ENCODE results near the gene ARHGAP30.

Gene ARHGAP30

DNA sequence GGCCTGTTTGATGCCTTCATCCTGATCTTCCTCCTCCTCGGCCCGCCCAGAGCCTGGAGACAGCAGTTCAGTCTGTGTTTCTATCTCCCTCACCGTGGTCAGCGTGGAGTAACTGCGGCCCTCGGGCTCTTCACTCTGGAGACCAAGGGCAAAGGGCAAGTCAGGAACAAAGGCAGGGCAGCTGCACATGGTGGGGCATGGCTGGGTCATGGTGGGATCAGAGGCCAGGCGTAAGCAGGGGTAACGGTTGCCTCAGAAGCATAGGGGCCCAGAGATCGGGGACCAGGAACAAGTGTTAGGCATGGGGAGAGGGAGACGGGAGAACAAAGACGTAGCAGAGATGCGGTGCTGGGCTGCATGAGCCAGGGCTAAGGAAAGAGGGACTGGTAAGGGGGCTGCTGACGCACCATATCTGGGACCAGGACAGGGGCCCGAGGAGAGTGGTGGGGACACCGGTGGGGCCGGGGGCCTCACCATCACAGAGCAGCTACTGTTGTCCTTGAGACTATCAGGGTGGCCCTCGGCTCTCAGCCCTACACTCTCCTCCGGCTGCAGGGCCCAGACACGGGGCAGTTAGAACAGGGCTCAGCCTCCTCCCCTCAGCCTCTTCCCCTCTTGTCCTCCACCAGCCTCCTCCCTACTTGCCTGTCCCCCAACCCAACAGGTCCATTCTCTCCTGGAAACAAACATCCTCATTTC, 3.2 kb upstream of the ARHGAP30 start:
- Histone ChIP-seq H3K4me2 (ENCODE audit: low read length) (no peak overlapping the region), H2AFZ (ENCODE audit: low read length) (no peak overlapping the region), H3K27ac (ENCODE audit: low read depth, low read length, poor library complexity, severe bottlenecking) (no peak overlapping the region), H3K4me3 (ENCODE audit: low read depth, low read length, poor library complexity, severe bottlenecking) (no peak overlapping the region), H3K9ac (ENCODE audit: low read length) (no peak overlapping the region), H3K36me3 (ENCODE audit: insufficient read depth, low read length) (no peaks in the 10 kb centered on the region), H3K4me1 (ENCODE audit: insufficient read depth, low read length, severe bottlenecking) (peaks cover 15% of the 10 kb centered on the region), H3K27me3 (ENCODE audit: insufficient read depth, low read length) (no peaks in the 10 kb centered on the region; the same call in 1 of the 2 replicates), H3F3A (ENCODE audit: insufficient read depth, low read length) (no peaks in the 10 kb centered on the region), H3K9me3 (ENCODE audit: low read length) (peaks cover 3% of the 10 kb centered on the region; the same call in 1 of the 2 replicates), H3K9me2 (ENCODE audit: low read depth, low read length) (no peaks in the 10 kb centered on the region), H3K79me2 (ENCODE audit: insufficient read depth, low read length) (0 out of 2 replicates have a peak, but pooled peaks cover 13% of the 10 kb centered on the region), H4K20me1 (ENCODE audit: insufficient read depth, low read length) (no peaks in the 10 kb centered on the region)
- no peak for TF ChIP-seq EZH2 (IDR thresholded peaks at IDR 0.05; ENCODE audit: borderline replicate concordance, low read length)
- TF ChIP-seq CTCF (IDR thresholded peaks at IDR 0.05; ENCODE audit: low read length) = no peak

GRCh38 chr1:161071886-161072371, 2.2 kb upstream of the ARHGAP30 start:
- H2AFZ ChIP-seq (ENCODE audit: low read length) = no peak overlapping the region
- H3K36me3 ChIP-seq (ENCODE audit: insufficient read depth, low read length) = no peaks in the 10 kb centered on the region
- H3K9ac ChIP-seq (ENCODE audit: low read length) = no peak overlapping the region
- no peaks in the 10 kb centered on the region for H3F3A ChIP-seq (ENCODE audit: insufficient read depth, low read length)
- peaks cover 25% of the 10 kb centered on the region for H3K4me1 ChIP-seq (ENCODE audit: insufficient read depth, low read length, severe bottlenecking)
- TF ChIP-seq EZH2 (IDR thresholded peaks at IDR 0.05; ENCODE audit: borderline replicate concordance, low read length) = no peak
- TF ChIP-seq CTCF (IDR thresholded peaks at IDR 0.05; ENCODE audit: low read length) = peak; percentile 67
- H3K27me3 ChIP-seq (ENCODE audit: insufficient read depth, low read length) = no peaks in the 10 kb centered on the region
- H3K4me2 ChIP-seq (ENCODE audit: low read length) = no peak overlapping the region
- H4K20me1 ChIP-seq (ENCODE audit: insufficient read depth, low read length) = no peaks in the 10 kb centered on the region
- no peak overlapping the region for H3K27ac ChIP-seq (ENCODE audit: low read depth, low read length, poor library complexity, severe bottlenecking)
- H3K79me2 ChIP-seq (ENCODE audit: insufficient read depth, low read length) = 0 out of 2 replicates have a peak, but pooled peaks cover 16% of the 10 kb centered on the region
- H3K9me3 ChIP-seq (ENCODE audit: low read length) = peaks cover 3% of the 10 kb centered on the region; the same call in 1 of the 2 replicates
- H3K4me3 ChIP-seq (ENCODE audit: low read depth, low read length, poor library complexity, severe bottlenecking) = no peak overlapping the region
- H3K9me2 ChIP-seq (ENCODE audit: low read depth, low read length) = no peaks in the 10 kb centered on the region

- H3K27ac ChIP-seq (ENCODE audit: low read depth, low read length, poor library complexity, severe bottlenecking) = peak overlapping the region; percentile 85
- H3K9ac ChIP-seq (ENCODE audit: low read length) = no peak overlapping the region
- H2AFZ ChIP-seq (ENCODE audit: low read length) = no peak overlapping the region
- H3K4me3 ChIP-seq (ENCODE audit: low read depth, low read length, poor library complexity, severe bottlenecking) = no peak overlapping the region
- H3F3A ChIP-seq (ENCODE audit: insufficient read depth, low read length) = no peaks in the 10 kb centered on the region
- H3K9me3 ChIP-seq (ENCODE audit: low read length) = peaks cover 3% of the 10 kb centered on the region; the same call in 1 of the 2 replicates
- H3K36me3 ChIP-seq (ENCODE audit: insufficient read depth, low read length) = peaks cover 5% of the 10 kb centered on the region; the same call in 1 of the 2 replicates
- H3K4me1 ChIP-seq (ENCODE audit: insufficient read depth, low read length, severe bottlenecking) = peaks cover 29% of the 10 kb centered on the region
- no peaks in the 10 kb centered on the region for H3K9me2 ChIP-seq (ENCODE audit: low read depth, low read length)
- H3K4me2 ChIP-seq (ENCODE audit: low read length) = no peak overlapping the region
- no peaks in the 10 kb centered on the region for H3K27me3 ChIP-seq (ENCODE audit: insufficient read depth, low read length)
- 0 out of 2 replicates have a peak, but pooled peaks cover 16% of the 10 kb centered on the region for H3K79me2 ChIP-seq (ENCODE audit: insufficient read depth, low read length)
- TF ChIP-seq CTCF (IDR thresholded peaks at IDR 0.05; ENCODE audit: low read length) (no peak), EZH2 (IDR thresholded peaks at IDR 0.05; ENCODE audit: borderline replicate concordance, low read length) (no peak)
- no peaks in the 10 kb centered on the region for H4K20me1 ChIP-seq (ENCODE audit: insufficient read depth, low read length)
These were observed 1.1 kb upstream of the ARHGAP30 start for GRCh38 chr1:161070761-161071160.

All from OCI-LY1 (cell line).